Chondrocyte (in vitro differentiated cells): ENCODE data around the gene MUC20. TPM values are rescaled to one million over a fixed set of nuclear protein-coding genes. Genes with fewer than 3 reads are reported as not detected.
"Not testable (repeated sequence)": the region's sequence is repeated elsewhere in the genome, so short reads cannot be mapped to it uniquely, and the experiment has no call there.

Source experiments
- DNase-seq: peaks from one replicate; pipeline ENCODE4 v3.0.0; 2021; ENCODE audit warnings: mixed read lengths, low spot score
- H3K27ac Mint-ChIP-seq: one replicate; pipeline ENCODE4 v1.8.0; 2021; ENCODE audit warnings: mild to moderate bottlenecking, moderate library complexity, mixed read lengths; ENCODE audit not compliant: unreplicated experiment
- H3K27me3 Mint-ChIP-seq: 2 replicates; pipeline ENCODE4 v1.8.0; 2021; ENCODE audit warnings: low read depth, mixed read lengths
- H3K36me3 Mint-ChIP-seq: 2 replicates; pipeline ENCODE4 v1.8.0; 2021; ENCODE audit warnings: low read depth, mixed read lengths
- H3K4me1 Mint-ChIP-seq: 2 replicates; pipeline ENCODE4 v1.8.0; 2021; ENCODE audit warnings: low read depth, mild to moderate bottlenecking, mixed read lengths
- H3K4me3 Mint-ChIP-seq: one replicate; pipeline ENCODE4 v1.8.0; 2021; ENCODE audit warnings: mild to moderate bottlenecking, moderate library complexity, mixed read lengths; ENCODE audit not compliant: unreplicated experiment
- H3K9me3 Mint-ChIP-seq: 2 replicates; pipeline ENCODE4 v1.8.0; 2021; ENCODE audit warnings: low read depth, mixed read lengths
- total RNA-seq: library from RNA; stranded (reverse); gene quantifications from 3 replicates; pipeline ENCODE4 v1.2.1, GENCODE V29; 2021
- TF ChIP-seq, protein P1 (sequence below): fragments of 200-600 bp; sonication (generic); IDR thresholded peaks from 2 replicates; pipeline ENCODE4 v1.5.0; 2021; ENCODE audit warnings: antibody characterized with exemption, mild to moderate bottlenecking, moderate library complexity

Gene MUC20
- total RNA-seq, 1 donor from 2014 or later: 3.0 TPM

- Mint-ChIP-seq H3K27me3 (no peaks in the 10 kb centered on the region), H3K36me3 (peaks cover 45% of the 10 kb centered on the region), H3K4me3 (no peak overlapping the region), H3K4me1 (peaks cover 45% of the 10 kb centered on the region), H3K27ac (no peak overlapping the region), H3K9me3 (no peaks in the 10 kb centered on the region)
- DNase-seq: no peak
- TF ChIP-seq, protein P1, sequence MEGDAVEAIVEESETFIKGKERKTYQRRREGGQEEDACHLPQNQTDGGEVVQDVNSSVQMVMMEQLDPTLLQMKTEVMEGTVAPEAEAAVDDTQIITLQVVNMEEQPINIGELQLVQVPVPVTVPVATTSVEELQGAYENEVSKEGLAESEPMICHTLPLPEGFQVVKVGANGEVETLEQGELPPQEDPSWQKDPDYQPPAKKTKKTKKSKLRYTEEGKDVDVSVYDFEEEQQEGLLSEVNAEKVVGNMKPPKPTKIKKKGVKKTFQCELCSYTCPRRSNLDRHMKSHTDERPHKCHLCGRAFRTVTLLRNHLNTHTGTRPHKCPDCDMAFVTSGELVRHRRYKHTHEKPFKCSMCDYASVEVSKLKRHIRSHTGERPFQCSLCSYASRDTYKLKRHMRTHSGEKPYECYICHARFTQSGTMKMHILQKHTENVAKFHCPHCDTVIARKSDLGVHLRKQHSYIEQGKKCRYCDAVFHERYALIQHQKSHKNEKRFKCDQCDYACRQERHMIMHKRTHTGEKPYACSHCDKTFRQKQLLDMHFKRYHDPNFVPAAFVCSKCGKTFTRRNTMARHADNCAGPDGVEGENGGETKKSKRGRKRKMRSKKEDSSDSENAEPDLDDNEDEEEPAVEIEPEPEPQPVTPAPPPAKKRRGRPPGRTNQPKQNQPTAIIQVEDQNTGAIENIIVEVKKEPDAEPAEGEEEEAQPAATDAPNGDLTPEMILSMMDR: no peak
These were observed 27.9 kb upstream of the MUC20 start for GRCh38 chr3:195692781-195693427.

- DNase-seq: no peak
- H3K9me3 Mint-ChIP-seq: no peaks in the 10 kb centered on the region
- no peaks in the 10 kb centered on the region for H3K27me3 Mint-ChIP-seq
- no peak overlapping the region for H3K4me3 Mint-ChIP-seq
- TF ChIP-seq, protein P1: no peak
- H3K27ac Mint-ChIP-seq: no peak overlapping the region
- peaks cover 47% of the 10 kb centered on the region for H3K36me3 Mint-ChIP-seq
- H3K4me1 Mint-ChIP-seq: peaks cover 52% of the 10 kb centered on the region
These were observed 27.2 kb upstream of the MUC20 start for GRCh38 chr3:195693428-195694216.

DNA sequence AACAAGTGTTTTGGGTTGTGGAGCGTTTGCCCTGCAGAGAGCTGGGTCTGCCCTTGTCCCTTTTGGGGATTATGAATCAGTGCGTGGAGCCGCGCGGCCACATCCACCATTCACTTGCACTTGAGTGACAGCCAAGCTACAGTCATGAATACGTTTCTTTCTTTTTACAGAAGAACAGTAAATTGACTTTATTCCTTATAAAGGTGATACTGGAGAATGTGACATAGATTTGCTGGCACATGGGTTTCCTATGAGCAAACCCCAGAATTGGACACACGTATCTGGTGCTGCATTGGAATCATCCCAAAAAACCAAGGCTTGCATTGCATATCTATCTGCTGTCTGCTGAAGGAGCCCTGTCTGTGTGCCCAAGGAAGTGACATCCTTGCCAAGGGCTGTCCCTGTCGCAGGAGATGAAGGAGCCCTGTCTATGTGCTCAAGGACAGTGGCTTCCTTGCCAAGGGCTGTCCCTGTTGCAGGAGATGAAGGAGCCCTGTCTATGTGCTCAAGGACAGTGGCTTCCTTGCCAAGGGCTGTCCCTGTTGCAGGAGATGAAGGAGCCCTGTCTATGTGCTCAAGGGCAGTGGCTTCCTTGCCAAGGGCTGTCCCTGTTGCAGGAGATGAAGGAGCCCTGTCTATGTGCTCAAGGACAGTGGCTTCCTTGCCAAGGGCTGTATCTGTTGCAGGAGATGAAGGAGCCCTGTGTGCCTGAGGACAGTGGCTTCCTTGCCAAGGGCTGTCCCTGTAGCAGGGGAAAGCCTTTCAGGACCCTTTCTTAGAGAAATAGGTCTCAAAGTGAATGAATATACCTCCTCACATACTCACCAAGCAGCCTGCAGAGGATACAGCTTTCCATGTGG, 26.3 kb upstream of the MUC20 start:
- H3K27me3 Mint-ChIP-seq, H3K27ac Mint-ChIP-seq, H3K4me3 Mint-ChIP-seq, DNase-seq, H3K9me3 Mint-ChIP-seq: not testable (repeated sequence)
- peaks cover 54% of the 10 kb centered on the region for H3K4me1 Mint-ChIP-seq
- H3K36me3 Mint-ChIP-seq: peaks cover 41% of the 10 kb centered on the region

GRCh38 chr3:195696632-195697278, 24.0 kb upstream of the MUC20 start:
- Mint-ChIP-seq H3K27me3 (no peaks in the 10 kb centered on the region), H3K27ac (no peak overlapping the region), H3K4me3 (no peak overlapping the region), H3K9me3 (no peaks in the 10 kb centered on the region), H3K36me3 (peaks cover 37% of the 10 kb centered on the region), H3K4me1 (peaks cover 44% of the 10 kb centered on the region)
- TF ChIP-seq, protein P1: no peak
- DNase-seq: no peak

DNA sequence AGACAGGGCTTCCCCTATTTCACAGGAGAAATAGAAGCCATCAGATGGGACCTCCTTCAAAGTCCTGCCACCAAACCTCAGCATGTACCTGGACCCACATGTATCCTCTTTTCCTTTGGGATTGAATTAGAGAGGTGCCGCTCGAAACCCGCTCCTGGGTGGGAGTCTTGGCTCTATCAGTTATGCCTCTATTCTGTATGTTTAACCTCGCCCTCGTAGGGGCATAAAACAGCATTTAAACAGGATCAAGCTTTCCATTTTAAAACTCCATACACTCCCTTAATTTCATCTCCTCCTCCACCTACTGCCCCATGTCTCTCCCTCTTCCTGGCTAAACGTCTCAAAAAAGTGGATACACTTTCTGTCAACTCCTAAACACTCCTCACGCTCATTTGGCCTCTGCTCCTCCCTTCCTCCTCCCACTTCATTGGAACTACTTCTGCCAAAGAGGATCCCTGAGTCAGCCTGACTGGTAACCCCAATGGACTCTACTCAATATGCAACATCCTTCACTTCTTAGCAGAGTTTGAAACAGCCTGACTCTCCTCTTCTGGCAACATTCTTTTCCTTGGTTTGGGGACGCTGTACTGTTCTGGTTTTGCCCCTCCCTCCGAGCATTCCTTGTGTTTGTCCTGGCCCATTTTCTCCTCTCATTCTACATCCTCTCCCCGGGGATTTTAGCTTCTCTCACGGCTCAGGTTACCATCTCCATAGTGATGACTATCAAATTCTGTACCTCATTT, 23.0 kb upstream of the MUC20 start:
- Mint-ChIP-seq H3K9me3 (no peaks in the 10 kb centered on the region), H3K4me3 (no peak overlapping the region), H3K27ac (peak overlapping the region; percentile 72), H3K4me1 (peaks cover 34% of the 10 kb centered on the region), H3K36me3 (peaks cover 29% of the 10 kb centered on the region), H3K27me3 (no peaks in the 10 kb centered on the region)
- no peak for DNase-seq
- TF ChIP-seq, protein P1: no peak
